ENCODE measurements around the gene FAIM2.
"Not testable (repeated sequence)": the region's sequence is repeated elsewhere in the genome, so short reads cannot be mapped to it uniquely, and the experiment has no call there.

The FAIM2 gene

DNA sequence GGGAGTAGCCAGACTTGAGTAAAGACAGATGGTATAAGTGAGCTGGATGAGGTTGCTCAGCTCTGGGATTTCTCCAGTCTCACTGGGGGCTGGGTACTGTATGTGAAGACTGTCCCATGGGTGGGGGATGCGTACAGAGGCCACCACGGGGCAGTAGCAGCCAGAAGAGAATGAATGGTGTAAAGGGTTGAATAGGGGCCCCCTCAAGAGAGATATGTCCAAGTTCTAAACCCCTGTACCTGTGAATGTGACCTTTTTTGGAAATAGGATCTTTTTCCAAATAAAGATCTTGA, 39.0 kb downstream of the FAIM2 start:
- no peak for DNase-seq (ENCODE audit: low read depth in 2 of 2)

DNA sequence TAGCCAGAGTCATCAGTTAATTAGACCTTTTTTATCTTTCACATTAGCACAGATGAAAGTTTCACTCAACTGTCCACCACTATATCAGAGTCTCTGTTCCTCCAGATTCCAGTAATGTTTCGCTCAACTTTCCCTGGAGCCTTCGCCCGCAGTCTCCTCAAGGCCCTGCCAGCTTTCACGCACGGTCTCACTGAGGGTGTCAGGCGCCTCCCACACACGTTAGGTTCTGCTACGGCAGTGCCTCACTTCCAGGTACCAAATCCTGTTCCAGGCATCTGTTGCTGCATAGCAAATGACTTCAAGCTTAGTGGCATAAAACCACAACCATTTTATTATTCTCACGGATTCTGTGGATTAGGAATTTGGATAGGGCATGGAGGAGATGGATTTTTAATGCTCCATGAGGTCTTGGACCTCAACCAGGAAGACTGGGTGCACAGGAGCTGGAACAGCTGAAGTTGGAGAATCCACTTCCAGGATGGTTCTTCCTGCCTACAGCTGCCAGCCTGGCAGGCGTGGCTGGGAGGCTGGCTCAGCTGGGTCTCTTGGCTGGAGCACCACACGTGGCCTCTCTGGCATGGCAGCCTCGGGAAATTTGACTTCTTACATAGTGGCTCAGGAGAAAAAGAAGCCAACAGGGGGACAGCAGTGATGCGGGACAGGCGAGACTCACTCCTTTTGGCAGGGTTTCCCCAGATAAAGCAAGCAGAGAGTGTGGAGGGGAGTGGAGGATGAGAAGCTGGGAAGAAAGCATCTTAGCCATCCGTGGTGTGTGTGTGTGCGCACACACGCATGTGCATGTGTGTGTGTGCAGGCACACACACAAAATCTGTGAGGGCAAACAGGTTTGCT, 39.5 kb downstream of the FAIM2 start:
- DNase-seq (ENCODE audit: low read depth in 2 of 2) = no peak

DNA sequence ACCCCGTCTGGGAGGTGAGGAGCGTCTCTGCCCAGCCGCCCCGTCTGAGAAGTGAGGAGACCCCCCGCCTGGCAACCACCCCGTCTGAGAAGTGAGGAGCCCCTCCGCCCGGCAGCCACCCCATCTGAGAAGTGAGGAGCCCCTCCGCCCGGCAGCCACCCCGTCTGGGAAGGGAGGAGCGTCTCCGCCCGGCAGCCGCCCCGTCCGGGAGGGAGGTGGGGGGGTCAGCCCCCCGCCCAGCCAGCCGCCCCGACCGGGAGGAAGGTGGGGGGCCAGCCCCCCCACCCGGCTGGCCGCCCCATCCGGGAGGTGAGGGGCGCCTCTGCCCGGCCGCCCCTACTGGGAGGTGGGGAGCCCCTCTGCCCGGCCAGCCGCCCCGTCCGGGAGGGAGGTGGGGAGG, 42.8 kb downstream of the FAIM2 start:
- DNase-seq (ENCODE audit: low read depth in 2 of 2) = not testable (repeated sequence)

DNA sequence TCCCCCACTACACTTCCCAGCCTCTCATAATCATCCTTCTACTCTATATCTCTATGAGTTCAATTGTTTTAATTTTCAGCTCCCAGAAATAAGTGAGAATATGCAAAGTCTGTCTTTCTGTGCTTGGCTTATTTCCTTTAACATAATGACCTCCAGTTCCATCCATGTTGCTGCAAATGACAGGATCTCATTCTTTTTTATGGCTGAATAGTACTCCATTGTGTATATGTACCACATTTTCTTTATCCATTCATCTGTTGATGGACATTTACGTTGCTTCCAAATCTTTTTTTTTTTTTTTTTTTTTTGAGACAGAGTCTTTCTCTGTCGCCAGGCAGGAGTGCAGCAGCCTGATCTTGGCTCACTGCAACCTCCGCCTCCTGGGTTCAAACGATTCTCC, 47.8 kb downstream of the FAIM2 start:
- not testable (repeated sequence) for DNase-seq (ENCODE audit: low read depth in 2 of 2)

DNA sequence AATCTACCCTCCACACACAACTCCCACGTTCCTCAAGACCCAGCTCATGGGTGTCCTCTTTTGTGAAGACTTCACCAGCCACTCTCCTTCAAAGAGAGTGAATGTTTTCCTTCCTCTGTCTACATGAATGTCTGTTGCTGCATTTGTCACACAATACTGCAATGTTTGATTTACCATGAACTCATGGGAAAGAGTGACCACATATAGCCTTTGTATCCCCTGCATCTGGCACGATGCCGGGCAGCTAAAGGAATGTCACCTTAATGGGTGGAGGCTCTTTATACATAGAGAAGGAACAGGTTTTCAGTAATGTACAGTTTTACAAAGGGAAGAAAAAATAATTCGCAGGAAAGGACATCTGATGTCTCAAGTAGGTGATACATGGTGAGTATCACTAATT, 48.7 kb downstream of the FAIM2 start:
- no peak for DNase-seq (ENCODE audit: low read depth in 2 of 2)

DNA sequence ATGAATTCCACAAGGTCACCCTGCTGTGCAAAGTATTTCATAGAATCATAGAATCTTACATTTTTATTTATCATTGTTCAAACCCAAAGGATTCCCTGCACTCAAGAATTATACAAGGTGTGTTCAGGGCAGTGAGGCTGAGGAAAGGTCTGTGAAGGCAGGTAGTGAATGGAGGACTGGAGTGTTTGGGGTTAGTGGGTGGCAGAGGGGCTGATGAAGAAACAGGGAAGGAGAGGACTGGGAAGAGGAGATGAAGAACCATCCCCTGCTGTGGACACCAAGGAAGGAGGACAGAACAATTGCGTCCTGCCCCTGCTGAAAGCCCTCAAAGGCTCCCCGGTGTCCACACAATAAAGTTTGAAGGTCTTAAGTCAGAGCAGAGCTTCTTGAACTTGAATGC, 50.0 kb downstream of the FAIM2 start:
- no peak for DNase-seq (ENCODE audit: low read depth in 2 of 2)

GRCh38 chr12:49847161-49847560, 56.5 kb downstream of the FAIM2 start:
- DNase-seq (ENCODE audit: low read depth in 2 of 2) = no peak

GRCh38 chr12:49846032-49846431, 57.7 kb downstream of the FAIM2 start:
- DNase-seq (ENCODE audit: low read depth in 2 of 2) = no peak

GRCh38 chr12:49843876-49844437, 59.7 kb downstream of the FAIM2 start:
- no peak for DNase-seq (ENCODE audit: low read depth in 2 of 2)

DNA sequence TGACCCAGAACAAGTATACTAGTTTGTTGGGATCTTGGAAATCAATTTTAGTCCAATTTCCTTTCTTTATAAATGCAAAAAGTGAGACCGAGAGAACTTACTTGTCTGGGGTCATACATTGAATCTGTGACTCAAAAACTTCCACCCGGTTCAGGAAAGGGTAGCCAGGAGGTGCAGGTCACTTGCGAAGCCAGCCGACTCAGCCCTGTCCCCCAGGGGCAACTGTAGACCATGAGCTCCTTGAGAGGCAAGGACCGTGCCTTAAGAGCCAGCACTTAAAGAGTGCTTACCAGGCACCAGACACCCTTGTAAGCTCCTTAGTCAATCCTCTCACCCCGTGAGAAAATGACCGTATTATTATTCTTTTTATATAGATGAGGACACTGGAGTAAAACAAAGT, 60.3 kb downstream of the FAIM2 start:
- DNase-seq (ENCODE audit: low read depth in 2 of 2) = no peak

DNA sequence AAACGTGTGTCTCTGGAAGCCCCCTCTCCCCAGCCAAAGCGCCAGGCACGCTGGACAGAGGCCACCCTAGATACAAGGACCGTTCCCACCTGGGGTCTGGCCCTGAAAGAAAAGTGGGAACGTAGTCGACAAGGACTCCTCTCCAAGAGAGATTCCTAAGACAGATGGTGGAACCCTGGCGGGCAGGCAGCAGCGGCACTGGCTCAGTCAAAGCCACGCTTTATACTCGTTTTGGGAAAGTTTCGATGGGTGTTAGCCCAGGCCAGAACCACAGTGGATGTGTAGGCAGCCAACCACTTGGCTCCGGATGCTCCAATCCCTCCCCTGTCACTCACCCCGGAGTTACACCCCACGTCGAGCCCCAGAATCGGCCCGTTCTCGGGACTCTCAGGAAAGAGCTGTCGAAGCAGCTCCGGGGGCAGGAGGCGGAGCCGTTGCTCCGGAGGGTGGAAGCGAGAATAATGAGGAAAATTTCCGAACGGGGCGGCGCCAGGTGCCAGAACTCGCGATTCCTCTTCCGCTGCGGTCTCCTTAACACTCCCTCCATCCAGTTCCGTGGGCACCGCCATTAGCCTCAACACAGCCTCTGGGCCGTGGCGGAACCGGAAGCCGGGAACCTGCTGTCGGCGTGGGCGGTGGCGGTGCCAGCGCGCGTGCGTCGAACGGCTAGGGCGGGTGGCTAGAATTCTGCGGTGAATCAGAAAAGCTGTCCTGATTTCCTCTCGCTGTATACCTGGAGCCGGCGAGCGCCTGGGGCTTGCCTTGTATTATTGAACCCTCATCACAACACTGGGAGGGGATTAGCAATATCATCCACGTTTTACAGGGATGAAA, 61.0 kb downstream of the FAIM2 start, which contains the start of gene BCDIN3D:
Gene BCDIN3D (minus strand): TSS at position 588 of the 834 bp plus-strand sequence. CDS start 19 bp downstream, at position 569.
- peak; percentile 80 to 84 for DNase-seq (ENCODE audit: low read depth in 2 of 2)

DNA sequence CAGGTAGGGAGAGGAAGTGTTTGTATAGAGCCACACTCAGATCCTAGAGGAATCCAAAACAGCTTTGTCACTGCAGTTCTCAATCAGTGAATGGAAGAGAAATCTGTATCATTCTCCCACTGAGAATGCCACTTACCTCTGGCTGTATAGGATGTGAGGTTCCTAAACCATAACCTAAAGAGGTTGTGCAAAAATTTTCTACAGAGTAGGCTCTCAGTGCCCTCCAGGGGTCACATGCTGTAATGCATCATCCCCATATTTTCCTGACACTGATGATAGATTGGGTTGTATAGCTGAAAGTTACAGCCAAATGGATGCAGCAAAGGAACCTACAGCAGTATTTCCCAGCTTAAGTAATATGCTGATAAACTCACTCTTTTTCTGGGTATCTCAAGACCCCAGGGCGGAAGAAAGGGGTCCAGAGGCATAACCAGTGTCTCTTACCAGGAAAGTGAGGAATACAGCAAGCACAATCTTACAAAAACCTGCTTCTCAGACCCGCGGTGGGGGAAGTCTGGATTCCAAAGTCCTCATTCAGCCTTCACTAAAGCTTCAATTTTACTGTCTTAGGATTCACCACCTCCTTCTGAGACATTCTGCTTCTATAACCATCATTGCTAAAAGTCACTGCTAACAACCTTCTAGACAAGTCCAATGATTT, 64.6 kb downstream of the FAIM2 start:
- no peak for DNase-seq (ENCODE audit: low read depth in 2 of 2)

DNA sequence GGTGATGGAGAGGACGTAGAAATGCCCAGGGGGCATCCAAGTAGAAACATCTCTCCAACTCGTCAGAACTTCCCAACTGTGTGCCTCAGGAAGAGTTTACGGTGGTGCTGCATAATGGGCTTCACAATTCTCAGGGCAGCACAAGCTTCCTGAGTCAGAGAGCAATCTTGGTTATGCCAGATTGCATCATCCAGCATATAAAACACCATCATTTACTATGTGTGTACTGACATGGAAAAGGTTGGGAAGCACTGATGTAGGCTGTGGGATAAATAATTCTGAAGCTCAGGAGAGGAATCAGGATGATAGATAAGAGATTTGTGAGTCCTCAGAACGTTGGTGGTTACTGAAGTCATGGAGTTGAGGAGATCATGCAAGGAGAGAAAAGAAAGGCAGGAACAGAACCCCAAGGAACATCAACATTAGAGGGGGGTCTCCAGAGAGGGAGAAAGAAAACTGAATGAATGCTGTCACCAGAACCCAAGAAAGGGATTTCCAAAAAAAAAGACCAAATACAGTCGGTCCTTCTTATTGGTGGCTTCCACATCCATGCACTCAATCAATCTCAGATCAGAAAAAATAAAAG, 70.8 kb downstream of the FAIM2 start:
- DNase-seq (ENCODE audit: low read depth in 2 of 2) = no peak

- DNase-seq (ENCODE audit: low read depth in 2 of 2) = no peak
Measured at GRCh38 chr12:49831717-49832116, 72.0 kb downstream of the FAIM2 start.

DNA sequence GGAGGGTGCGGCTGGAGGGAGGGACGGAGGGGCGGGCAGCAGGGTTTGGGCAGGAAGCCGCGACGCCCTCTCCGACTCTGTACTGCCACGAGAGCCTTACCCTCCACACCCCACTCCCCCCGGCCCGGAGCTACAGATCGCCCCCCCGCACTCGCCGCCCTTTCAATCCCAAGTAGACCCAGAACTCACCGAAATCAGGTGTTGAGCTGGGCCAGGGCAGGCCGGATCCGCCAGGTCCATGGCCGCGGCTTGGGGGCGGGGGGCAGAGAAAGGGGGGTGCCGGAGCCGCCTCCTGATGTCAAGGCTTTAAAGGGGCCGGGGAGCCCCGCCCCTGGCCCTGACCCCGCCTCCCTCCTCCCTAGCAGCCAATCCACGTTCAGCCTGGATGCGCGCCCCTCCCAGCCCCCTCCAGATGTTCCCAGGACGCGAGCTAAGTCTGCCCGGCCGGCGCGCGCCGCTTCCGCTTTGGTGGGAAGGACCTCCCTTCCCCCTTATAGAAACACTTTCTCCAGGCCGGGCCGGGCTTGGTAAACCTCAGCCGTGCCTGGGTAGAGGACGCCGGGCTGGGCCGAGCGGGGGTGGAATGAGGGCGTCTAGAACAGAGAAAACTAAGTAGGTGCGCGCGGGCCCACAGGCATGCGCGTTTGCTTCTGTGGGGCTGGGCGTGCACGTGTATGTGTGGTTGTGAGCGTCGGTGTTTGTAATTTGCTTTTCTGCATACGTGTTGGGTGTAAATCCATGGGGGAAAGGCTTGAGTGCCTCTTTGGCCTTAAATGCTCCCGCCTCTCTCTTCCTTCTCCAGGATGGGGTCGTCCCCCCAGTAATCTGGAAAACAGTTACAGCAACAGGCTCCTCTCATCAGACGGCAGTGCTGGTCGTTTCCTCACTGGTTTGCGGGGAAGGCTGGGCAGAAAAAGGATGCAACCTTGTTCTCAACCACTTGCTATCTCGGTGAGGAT, 75.3 kb downstream of the FAIM2 start, which contains the start of gene NCKAP5L:
Gene NCKAP5L (minus strand): TSS at position 281 of the 959 bp plus-strand sequence. CDS start 24,369 bp downstream, outside the sequence.
- peak; percentile 84 to 86 for DNase-seq (ENCODE audit: low read depth in 2 of 2)

- peak in 1 of 2 donors; percentile 14 for DNase-seq (ENCODE audit: low read depth in 2 of 2)
Measured at GRCh38 chr12:49827401-49828099, 76.2 kb downstream of the FAIM2 start.

GRCh38 chr12:49827051-49827400, 76.7 kb downstream of the FAIM2 start:
- DNase-seq (ENCODE audit: low read depth in 2 of 2) = no peak

DNA sequence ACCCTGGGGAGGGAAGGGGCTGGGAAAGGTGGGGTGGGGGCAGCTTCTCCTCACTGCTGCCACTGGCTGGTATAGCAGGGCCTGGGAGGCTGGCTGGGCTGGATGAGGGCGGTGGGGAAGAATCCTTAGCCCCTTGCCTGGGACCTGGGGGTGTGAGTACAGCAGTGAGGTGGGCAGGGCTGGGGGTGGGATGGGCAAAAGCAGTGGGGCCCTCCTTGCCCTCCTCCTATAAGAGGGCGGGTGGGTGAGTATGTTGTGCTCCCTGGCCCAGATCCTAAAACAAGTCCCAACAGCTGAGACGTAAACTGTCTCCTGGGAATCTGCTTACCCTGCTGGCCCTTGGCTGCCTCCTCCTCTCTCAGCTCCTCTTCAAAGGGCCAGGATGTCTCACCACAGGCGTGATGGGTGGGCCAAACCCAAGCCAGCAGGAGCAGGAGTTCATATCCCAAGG, 77.7 kb downstream of the FAIM2 start:
- no peak for DNase-seq (ENCODE audit: low read depth in 2 of 2)

- DNase-seq (ENCODE audit: low read depth in 2 of 2) = no peak
Measured at GRCh38 chr12:49825360-49825970, 78.2 kb downstream of the FAIM2 start.
